Gastroesophageal sphincter (tissue), 3 donors: ENCODE measurements around the gene IAH1.

ENCODE experiments used
- CTCF ChIP-seq, 4 experiments: fragments of 200-600 bp in 2 of 4; fragments of 450-650 bp in 2 of 4; sonication (generic) in 1 of 4; IDR thresholded peaks; one replicate each; pipeline ENCODE4 v1.5.1; 2017 to 2019; ENCODE audit warnings: antibody characterized with exemption in 4 of 4, mild to moderate bottlenecking in 2 of 4, moderate library complexity in 2 of 4
- EP300 ChIP-seq: sonication (generic); formaldehyde crosslinking; IDR thresholded peaks from one replicate; pipeline ENCODE4 v1.6.1; 2017; ENCODE audit warnings: antibody characterized with exemption, mild to moderate bottlenecking
- POLR2A ChIP-seq, 2 donors: fragments of 450-650 bp; IDR thresholded peaks; one replicate each; pipeline ENCODE4 v1.6.1; 2017; ENCODE audit warnings: antibody characterized with exemption in 2 of 2, mild to moderate bottlenecking in 2 of 2, moderate library complexity in 1 of 2
- POLR2AphosphoS5 ChIP-seq: sonication (generic); formaldehyde crosslinking; IDR thresholded peaks from one replicate; pipeline ENCODE4 v1.6.1; 2017; ENCODE audit warnings: antibody characterized with exemption

- TF ChIP-seq POLR2A (IDR thresholded peaks at IDR 0.05) (peak; percentile 54 to 78), CTCF (IDR thresholded peaks at IDR 0.05) (peak in 1 of 4 experiments; percentile 28), POLR2AphosphoS5 (peak; percentile 45), EP300 (no peak)
Measured at GRCh38 chr2:9474361-9475057, at the start of gene IAH1.
